BLaER1 (cell line): ENCODE results near the gene MAP3K9.

Experiments used
- H3K27ac ChIP-seq: shearing (Covaris generic); formaldehyde crosslinking; 2 replicates; pipeline ENCODE4 v1.8.1; 2022
- H3K27me3 ChIP-seq: shearing (Covaris generic); formaldehyde crosslinking; 2 replicates; pipeline ENCODE4 v1.8.1; 2022
- H3K36me3 ChIP-seq: shearing (Covaris generic); formaldehyde crosslinking; 2 replicates; pipeline ENCODE4 v1.8.1; 2022
- H3K4me1 ChIP-seq: shearing (Covaris generic); formaldehyde crosslinking; 2 replicates; pipeline ENCODE4 v1.8.1; 2022
- H3K4me2 ChIP-seq: shearing (Covaris generic); formaldehyde crosslinking; 2 replicates; pipeline ENCODE4 v1.8.1; 2022
- H3K4me3 ChIP-seq: shearing (Covaris generic); formaldehyde crosslinking; 2 replicates; pipeline ENCODE4 v1.8.1; 2022
- H3K9ac ChIP-seq: shearing (Covaris generic); formaldehyde crosslinking; 2 replicates; pipeline ENCODE4 v1.8.1; 2022
- H3K9me3 ChIP-seq: shearing (Covaris generic); formaldehyde crosslinking; 2 replicates; pipeline ENCODE4 v1.8.1; 2022
- H4K20me1 ChIP-seq: shearing (Covaris generic); formaldehyde crosslinking; 2 replicates; pipeline ENCODE4 v1.8.1; 2022
- Cebpa-rat ChIP-seq: shearing (Covaris generic); IDR thresholded peaks from 2 replicates; pipeline ENCODE4 v1.8.1; 2022

The MAP3K9 gene

GRCh38 chr14:70804556-70805162, 4.7 kb downstream of the MAP3K9 start:
- Histone ChIP-seq H3K4me2 (no peak overlapping the region), H3K4me3 (no peak overlapping the region), H3K27ac (no peak overlapping the region), H3K9me3 (no peaks in the 10 kb centered on the region), H4K20me1 (peaks cover 10% of the 10 kb centered on the region; the same call in 1 of the 2 replicates), H3K36me3 (no peaks in the 10 kb centered on the region), H3K9ac (no peak overlapping the region), H3K27me3 (peaks cover 28% of the 10 kb centered on the region), H3K4me1 (peaks cover 9% of the 10 kb centered on the region)
- no peak for TF ChIP-seq Cebpa-rat

GRCh38 chr14:70803321-70804310, 5.7 kb downstream of the MAP3K9 start:
- Histone ChIP-seq H4K20me1 (peaks cover 10% of the 10 kb centered on the region; the same call in 1 of the 2 replicates), H3K4me3 (no peak overlapping the region), H3K9ac (no peak overlapping the region), H3K27ac (no peak overlapping the region), H3K4me2 (no peak overlapping the region), H3K9me3 (no peaks in the 10 kb centered on the region), H3K27me3 (peaks cover 22% of the 10 kb centered on the region), H3K36me3 (no peaks in the 10 kb centered on the region), H3K4me1 (peaks cover 8% of the 10 kb centered on the region)
- TF ChIP-seq Cebpa-rat: no peak

- Histone ChIP-seq H3K4me1 (no peaks in the 10 kb centered on the region), H3K4me2 (no peak overlapping the region), H3K36me3 (no peaks in the 10 kb centered on the region), H3K27ac (no peak overlapping the region), H3K4me3 (no peak overlapping the region), H3K27me3 (peaks cover 10% of the 10 kb centered on the region), H3K9me3 (no peaks in the 10 kb centered on the region), H3K9ac (no peak overlapping the region), H4K20me1 (peaks cover 10% of the 10 kb centered on the region; the same call in 1 of the 2 replicates)
- no peak for TF ChIP-seq Cebpa-rat
Measured at GRCh38 chr14:70802379-70802778, 6.9 kb downstream of the MAP3K9 start.

GRCh38 chr14:70801836-70802235, 7.5 kb downstream of the MAP3K9 start:
- no peak overlapping the region for H3K4me3 ChIP-seq
- H3K36me3 ChIP-seq: no peaks in the 10 kb centered on the region
- no peaks in the 10 kb centered on the region for H3K9me3 ChIP-seq
- no peak overlapping the region for H3K27ac ChIP-seq
- no peaks in the 10 kb centered on the region for H3K4me1 ChIP-seq
- H3K4me2 ChIP-seq: no peak overlapping the region
- H3K27me3 ChIP-seq: peaks cover 5% of the 10 kb centered on the region; the same call in 1 of the 2 replicates
- peaks cover 10% of the 10 kb centered on the region; the same call in 1 of the 2 replicates for H4K20me1 ChIP-seq
- no peak for TF ChIP-seq Cebpa-rat
- no peak overlapping the region for H3K9ac ChIP-seq

- Histone ChIP-seq H3K9me3 (no peaks in the 10 kb centered on the region), H3K4me2 (no peak overlapping the region), H3K9ac (no peak overlapping the region), H3K4me3 (no peak overlapping the region), H3K27me3 (no peaks in the 10 kb centered on the region), H3K27ac (no peak overlapping the region), H4K20me1 (no peaks in the 10 kb centered on the region), H3K36me3 (no peaks in the 10 kb centered on the region), H3K4me1 (no peaks in the 10 kb centered on the region)
- no peak for TF ChIP-seq Cebpa-rat
Measured at GRCh38 chr14:70796551-70796950, 12.8 kb downstream of the MAP3K9 start.

- Histone ChIP-seq H3K9ac (no peak overlapping the region), H3K27me3 (no peaks in the 10 kb centered on the region), H3K27ac (no peak overlapping the region), H3K4me3 (no peak overlapping the region), H3K36me3 (no peaks in the 10 kb centered on the region), H3K4me2 (no peak overlapping the region), H3K4me1 (no peaks in the 10 kb centered on the region), H3K9me3 (no peaks in the 10 kb centered on the region), H4K20me1 (no peaks in the 10 kb centered on the region)
- TF ChIP-seq Cebpa-rat: no peak
Measured at GRCh38 chr14:70794294-70794693, 15.0 kb downstream of the MAP3K9 start.

GRCh38 chr14:70793637-70794036, 15.7 kb downstream of the MAP3K9 start:
- Histone ChIP-seq H4K20me1 (no peaks in the 10 kb centered on the region), H3K27ac (no peak overlapping the region), H3K9me3 (no peaks in the 10 kb centered on the region), H3K4me3 (no peak overlapping the region), H3K36me3 (no peaks in the 10 kb centered on the region), H3K4me1 (no peaks in the 10 kb centered on the region), H3K27me3 (no peaks in the 10 kb centered on the region), H3K4me2 (no peak overlapping the region), H3K9ac (no peak overlapping the region)
- no peak for TF ChIP-seq Cebpa-rat

GRCh38 chr14:70792939-70793338, 16.4 kb downstream of the MAP3K9 start:
- no peaks in the 10 kb centered on the region for H3K27me3 ChIP-seq
- no peak for TF ChIP-seq Cebpa-rat
- H3K4me3 ChIP-seq: no peak overlapping the region
- no peak overlapping the region for H3K9ac ChIP-seq
- H3K4me1 ChIP-seq: no peaks in the 10 kb centered on the region
- H3K4me2 ChIP-seq: no peak overlapping the region
- no peak overlapping the region for H3K27ac ChIP-seq
- H3K36me3 ChIP-seq: no peaks in the 10 kb centered on the region
- no peaks in the 10 kb centered on the region for H4K20me1 ChIP-seq
- no peaks in the 10 kb centered on the region for H3K9me3 ChIP-seq

- Histone ChIP-seq H3K4me1 (no peaks in the 10 kb centered on the region), H4K20me1 (no peaks in the 10 kb centered on the region), H3K27me3 (no peaks in the 10 kb centered on the region), H3K27ac (no peak overlapping the region), H3K4me3 (no peak overlapping the region), H3K9me3 (no peaks in the 10 kb centered on the region), H3K4me2 (no peak overlapping the region), H3K9ac (no peak overlapping the region), H3K36me3 (no peaks in the 10 kb centered on the region)
- TF ChIP-seq Cebpa-rat: no peak
Measured at GRCh38 chr14:70791971-70792370, 17.3 kb downstream of the MAP3K9 start.

- no peak overlapping the region for H3K4me2 ChIP-seq
- no peaks in the 10 kb centered on the region for H3K36me3 ChIP-seq
- no peaks in the 10 kb centered on the region for H3K9me3 ChIP-seq
- TF ChIP-seq Cebpa-rat: no peak
- no peak overlapping the region for H3K27ac ChIP-seq
- no peaks in the 10 kb centered on the region for H3K27me3 ChIP-seq
- H3K4me3 ChIP-seq: no peak overlapping the region
- no peaks in the 10 kb centered on the region for H4K20me1 ChIP-seq
- H3K4me1 ChIP-seq: no peaks in the 10 kb centered on the region
- no peak overlapping the region for H3K9ac ChIP-seq
Measured at GRCh38 chr14:70789961-70790360, 19.4 kb downstream of the MAP3K9 start.
